HG02798 (cell line): ENCODE measurements around the gene CACNA2D3.

Source experiments
- ATAC-seq: cut with Tn5 transposase; IDR thresholded peaks from one replicate; pipeline ENCODE4 v1.9.1; 2021; ENCODE audit warnings: mild to moderate bottlenecking; ENCODE audit not compliant: unreplicated experiment, poor library complexity

Gene CACNA2D3

DNA sequence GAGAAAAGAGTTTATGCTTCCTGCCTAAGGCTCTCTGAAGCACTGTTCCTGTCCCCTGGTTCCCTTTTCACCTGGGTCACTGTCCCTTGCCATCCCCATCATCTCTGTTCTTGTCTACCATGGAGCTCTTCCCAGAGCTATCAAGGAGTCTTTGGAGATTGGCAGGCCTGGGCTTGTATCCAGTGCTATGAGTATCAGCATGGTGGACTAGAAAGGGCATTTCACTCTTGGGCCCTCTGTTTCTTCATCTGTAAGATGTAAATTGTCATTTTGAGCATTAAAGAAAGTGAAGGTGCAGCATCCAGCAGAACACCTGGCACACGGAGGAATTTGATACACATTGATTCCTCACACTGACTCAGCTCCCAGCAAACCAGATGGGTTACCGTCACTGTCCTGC lies 388.2 kb downstream of the CACNA2D3 start:
- no peak for ATAC-seq

- ATAC-seq = no peak
Observed at GRCh38 chr3:54511766-54512365, 389.5 kb downstream of the CACNA2D3 start.

DNA sequence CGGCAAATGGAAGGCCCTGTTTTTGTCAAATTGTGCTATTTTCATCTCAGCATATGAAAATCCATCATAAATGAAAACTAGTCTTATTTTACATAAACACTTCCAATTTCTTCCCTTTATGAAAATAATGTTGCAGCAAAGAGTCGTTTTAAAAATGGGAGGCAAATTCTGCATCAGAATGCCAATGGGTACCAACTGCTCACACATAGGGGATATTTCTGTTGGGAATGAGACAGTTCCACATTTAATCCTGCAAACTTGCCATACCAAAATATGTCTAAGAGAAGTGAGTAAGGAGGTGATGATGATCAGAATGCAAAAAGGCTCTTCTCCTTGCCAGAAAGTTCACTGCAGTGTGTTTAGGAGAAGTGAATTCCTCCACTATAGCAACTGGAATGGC lies 391.7 kb downstream of the CACNA2D3 start:
- no peak for ATAC-seq

- ATAC-seq = no peak
Observed at GRCh38 chr3:54514416-54514815, 392.1 kb downstream of the CACNA2D3 start.

DNA sequence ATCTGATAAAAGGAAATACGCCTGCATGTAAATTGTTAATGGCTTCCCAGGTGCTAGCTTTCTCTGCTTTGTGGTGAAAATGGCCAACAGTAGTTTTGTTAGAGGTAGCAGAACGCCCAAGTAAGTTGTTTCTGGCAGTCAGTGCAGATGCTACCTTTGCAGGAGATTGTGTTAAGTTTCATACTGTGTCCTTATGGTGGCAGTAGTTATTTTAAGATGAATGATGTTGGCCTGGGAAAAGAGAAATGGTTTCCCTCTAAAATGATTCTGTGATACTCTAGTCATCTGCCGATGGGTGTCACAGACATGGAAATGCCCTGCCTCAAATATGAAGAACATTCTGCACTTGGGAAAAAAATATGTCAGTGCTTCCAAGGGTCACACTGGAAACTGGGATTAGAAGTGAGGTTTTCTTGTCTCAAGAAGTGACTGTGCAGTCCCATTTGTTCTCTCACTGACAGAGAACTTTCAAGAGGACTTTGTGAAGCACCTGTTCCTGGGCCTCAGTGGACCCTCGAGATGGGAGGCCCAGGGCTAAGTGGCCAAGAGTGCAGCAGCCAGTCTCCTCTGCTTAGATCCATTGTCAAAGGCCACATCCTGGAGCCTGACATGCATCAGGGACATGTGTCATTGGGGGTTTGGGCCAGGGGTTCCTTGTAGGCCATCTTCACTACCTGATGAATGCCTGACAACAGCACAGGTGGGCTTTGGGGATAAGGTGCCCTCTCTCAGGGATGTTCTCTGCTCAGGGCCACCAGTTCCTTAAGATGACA lies 393.3 kb downstream of the CACNA2D3 start:
- ATAC-seq = no peak

DNA sequence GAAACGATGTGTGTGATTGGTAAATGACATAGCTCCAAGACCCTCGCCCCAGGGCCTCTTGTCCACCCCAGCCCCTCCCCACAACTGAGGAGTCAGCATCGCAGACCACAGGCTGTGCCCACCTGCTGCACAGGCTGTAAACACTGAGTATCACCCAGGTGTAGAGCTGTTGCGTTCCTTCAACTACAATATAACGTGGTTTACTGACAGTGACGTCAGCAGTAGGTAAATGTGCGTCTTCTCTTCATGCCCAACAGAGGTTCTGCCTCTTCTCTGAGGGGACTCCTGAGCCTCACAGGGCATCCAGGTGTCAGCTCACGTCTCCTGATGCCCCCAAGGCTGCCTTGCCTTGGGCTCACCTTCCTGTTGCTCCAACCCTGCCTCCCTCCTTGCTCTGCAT lies 395.1 kb downstream of the CACNA2D3 start:
- ATAC-seq = no peak

DNA sequence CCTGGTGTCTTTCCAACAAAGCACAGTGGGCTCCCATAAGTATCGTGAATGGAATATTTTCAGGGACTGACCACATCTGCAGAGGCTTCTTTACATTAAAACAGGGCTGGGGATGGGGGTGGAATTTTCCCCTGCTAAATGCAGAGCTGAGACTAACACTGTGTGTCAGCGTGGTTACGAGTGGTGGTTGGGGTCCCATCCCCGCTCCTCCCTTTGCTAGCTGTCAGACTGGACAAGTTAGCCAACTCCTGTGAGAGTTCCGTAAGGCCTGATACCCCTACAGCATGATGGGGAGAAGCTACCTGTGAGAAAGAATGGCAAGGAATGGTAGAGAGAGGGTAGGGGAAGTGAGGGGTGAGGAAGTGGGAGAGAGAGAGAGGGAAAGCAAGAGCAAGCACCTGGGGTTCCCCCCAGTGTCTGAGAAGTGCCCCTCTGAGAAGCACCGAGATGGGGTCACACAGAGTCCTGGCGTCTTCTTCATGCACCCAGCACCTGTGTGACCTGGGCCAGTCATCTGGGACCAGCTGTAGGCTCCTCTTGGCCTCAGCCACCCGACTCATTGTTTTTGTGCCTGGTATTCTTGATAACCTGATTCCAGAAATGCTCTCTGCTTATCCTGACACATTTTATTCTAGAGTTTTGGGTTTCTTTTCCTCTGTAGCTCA lies 395.8 kb downstream of the CACNA2D3 start:
- no peak for ATAC-seq

DNA sequence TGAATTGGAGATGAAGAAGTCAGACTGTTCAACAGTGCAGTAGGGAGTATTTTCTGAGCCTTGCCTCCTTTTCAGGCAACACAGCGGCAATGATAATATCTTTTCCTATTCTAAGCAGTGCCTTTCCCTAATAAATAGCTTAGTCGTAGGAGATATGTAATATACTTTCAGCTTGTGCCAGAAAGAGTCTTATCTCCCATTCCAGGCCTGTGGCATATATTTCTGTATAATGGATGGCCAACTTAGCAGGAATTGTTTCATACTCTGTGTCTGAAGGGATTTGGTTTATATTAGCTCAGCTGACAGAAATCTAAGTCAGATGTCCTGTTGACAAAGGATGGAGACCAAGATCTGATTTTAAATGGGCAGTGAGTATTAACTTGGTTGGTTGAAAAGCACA lies 397.1 kb downstream of the CACNA2D3 start:
- ATAC-seq = no peak

DNA sequence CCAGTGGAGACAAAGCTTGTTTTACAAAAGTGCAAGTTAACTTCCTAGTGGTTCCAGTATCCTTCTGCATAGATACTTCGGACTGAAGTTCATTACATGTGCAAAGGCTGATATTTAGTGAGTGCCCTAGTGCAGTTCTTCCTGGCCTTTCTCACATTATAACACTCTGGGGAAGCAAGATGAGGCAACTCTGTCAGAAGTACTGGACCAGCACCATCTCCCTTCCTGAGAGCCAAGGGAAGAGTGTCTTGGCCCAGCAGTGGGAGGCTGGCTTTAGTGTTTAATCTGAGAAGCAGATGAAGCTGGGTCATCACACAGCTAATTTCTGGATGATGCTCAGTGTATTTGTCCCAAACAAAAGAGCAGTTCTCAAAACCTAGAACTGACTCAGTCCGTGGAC lies 397.7 kb downstream of the CACNA2D3 start:
- ATAC-seq = no peak

GRCh38 chr3:54527521-54527920 lies 405.2 kb downstream of the CACNA2D3 start:
- no peak for ATAC-seq

- no peak for ATAC-seq
Observed at GRCh38 chr3:54527953-54528352, 405.6 kb downstream of the CACNA2D3 start.

DNA sequence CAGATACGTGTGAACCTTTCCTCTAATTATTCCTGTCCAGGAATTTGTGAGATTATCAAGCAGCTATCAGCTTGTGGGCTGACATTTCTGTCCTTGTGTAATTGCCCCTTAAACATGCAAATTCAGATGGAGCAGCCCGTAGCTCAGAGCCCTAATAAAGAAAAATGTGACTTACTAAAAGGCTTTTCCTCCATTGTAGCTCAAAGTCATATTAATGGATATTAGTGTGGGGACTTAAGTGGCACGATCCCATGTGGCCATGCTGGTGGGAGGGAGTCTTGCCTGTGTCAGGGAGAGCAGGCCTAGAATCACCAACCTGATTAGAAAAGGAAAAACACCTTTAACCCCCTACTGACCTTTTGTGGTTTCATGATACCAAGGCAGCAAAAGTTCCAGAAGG lies 406.3 kb downstream of the CACNA2D3 start:
- no peak for ATAC-seq

GRCh38 chr3:54530091-54530490 lies 407.7 kb downstream of the CACNA2D3 start:
- ATAC-seq = no peak

GRCh38 chr3:54530944-54531343 lies 408.6 kb downstream of the CACNA2D3 start:
- ATAC-seq = no peak

- no peak for ATAC-seq
Observed at GRCh38 chr3:54531741-54532140, 409.4 kb downstream of the CACNA2D3 start.

DNA sequence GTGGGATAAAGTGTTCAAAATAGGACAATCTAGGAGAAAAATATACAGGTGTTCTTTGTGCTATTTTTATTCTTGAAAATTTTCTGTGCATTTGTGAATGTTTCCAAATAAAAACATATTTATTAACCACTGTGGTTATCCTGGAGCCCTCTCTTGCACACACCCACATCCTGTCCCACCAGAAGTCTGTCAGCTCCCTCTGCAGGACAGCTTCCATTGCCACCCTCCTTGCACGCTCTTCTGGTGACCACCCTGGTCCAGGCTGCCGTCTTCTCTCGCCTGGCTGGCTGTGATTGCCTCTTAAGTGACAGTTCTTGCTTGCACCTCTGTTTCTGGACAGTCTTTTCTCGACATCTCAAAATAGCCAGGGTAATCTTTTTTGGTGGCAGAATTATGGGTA lies 411.5 kb downstream of the CACNA2D3 start:
- no peak for ATAC-seq

DNA sequence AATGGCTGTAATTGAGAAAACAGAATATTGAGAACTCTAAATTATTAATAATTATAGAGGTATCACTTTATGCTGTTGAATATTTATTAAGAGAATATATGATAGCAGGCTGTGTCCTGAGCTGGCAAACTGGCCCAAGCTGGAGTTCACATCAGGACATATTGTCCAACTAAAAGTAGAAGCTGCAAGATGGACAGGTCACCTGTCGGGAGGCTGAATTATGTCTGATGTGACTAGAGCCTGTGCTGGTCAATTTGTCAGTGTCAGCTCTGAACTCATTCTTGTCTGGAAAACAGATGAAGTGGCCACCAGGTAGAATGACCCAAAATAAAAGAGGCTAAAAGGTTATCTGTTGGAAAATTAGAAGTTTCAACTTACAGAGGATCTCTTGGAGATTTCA lies 413.3 kb downstream of the CACNA2D3 start:
- ATAC-seq = no peak

DNA sequence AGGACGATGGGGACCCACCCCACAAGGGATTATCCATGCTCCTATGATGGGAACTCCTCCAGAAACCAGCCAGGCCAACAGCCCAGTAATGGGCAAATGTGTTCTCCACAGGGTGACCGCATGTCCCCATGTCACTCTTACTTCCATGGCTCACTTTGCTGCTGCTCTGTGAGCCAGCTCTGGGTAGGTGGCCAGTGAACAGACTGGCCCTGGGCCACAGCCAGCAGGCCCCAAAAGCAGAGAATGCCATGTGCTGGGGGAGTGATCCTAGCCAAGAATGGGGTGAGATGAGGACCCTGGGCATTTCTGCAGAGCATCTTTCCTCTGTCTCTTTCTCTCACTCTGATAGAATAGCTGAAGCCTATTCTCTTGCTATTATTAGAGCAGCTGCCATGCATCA lies 414.1 kb downstream of the CACNA2D3 start:
- ATAC-seq = no peak

DNA sequence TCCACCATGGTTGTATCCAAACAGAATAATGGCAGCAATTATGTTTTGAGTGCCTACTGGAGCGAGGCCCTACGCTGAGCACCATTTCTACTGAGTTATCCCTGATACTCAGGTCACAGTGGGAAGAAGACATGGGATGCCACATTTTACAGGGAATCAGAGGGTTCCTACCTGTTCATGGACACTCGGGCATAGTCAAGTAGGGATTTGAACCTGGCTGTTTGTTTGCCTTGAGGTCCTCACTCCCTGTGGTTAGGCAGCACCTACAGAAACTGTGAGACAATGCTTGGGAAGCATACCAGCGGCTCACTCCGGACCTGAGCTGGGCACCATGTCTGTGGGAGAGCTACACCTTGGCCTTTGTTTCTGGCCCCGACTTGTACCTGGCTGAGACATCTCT lies 415.2 kb downstream of the CACNA2D3 start:
- ATAC-seq = no peak

GRCh38 chr3:54538346-54538745 lies 416.0 kb downstream of the CACNA2D3 start:
- ATAC-seq = no peak

GRCh38 chr3:54541369-54541768 lies 419.0 kb downstream of the CACNA2D3 start:
- no peak for ATAC-seq

GRCh38 chr3:54543446-54543845 lies 421.1 kb downstream of the CACNA2D3 start:
- ATAC-seq = no peak
